IMR-90 (cell line): ENCODE measurements around the gene PDZD8. TPM values are rescaled to one million over a fixed set of nuclear protein-coding genes. Genes with fewer than 3 reads are reported as not detected.

Experiments
- ATAC-seq: fragments of 200-7000 bp; cut with Tn5 transposase; 2 replicates; pipeline ENCODE4 v1.9.1; 2020; ENCODE audit warnings: low read depth, mild to moderate bottlenecking, moderate library complexity
- BruUV-seq: library from RNA; stranded (reverse); fragments of 400-500 nt; replicated peaks from 2 replicates; lab custom pipeline; 2021; lab: Mats Ljungman, UMichigan
- CTCF ChIA-PET: fragments of 300-600 bp; formaldehyde crosslinking; extraction: SDS; loops from one replicate; lab custom pipeline; 2021; ENCODE audit warnings: antibody characterized with exemption; lab: Yijun Ruan, JAX
- POLR2A ChIA-PET: fragments of 300-600 bp; sonication (Branson Sonifier 250); formaldehyde crosslinking; loops from one replicate; lab custom pipeline; 2022; ENCODE audit warnings: antibody characterized with exemption; ENCODE audit not compliant: unreplicated experiment; lab: Charles Lee
- DNase-seq: peaks from one replicate; pipeline ENCODE4 v3.0.0; 2013
- H2AFZ ChIP-seq: replicated peaks from 2 replicates; pipeline ENCODE3; 2013; ENCODE audit warnings: low read length, mild to moderate bottlenecking; ENCODE audit not compliant: poor library complexity
- H2AK5ac ChIP-seq: 2 replicates; pipeline ENCODE4 v1.6.1; 2013; ENCODE audit warnings: low read depth, low read length, inconsistent platforms
- H2AK9ac ChIP-seq: replicated peaks from 2 replicates; pipeline ENCODE3; 2013; ENCODE audit warnings: mild to moderate bottlenecking, low read depth, low read length, moderate library complexity; ENCODE audit not compliant: poor library complexity
- H2BK120ac ChIP-seq: 2 replicates; pipeline ENCODE4 v1.6.1; 2013; ENCODE audit warnings: low read depth, low read length, inconsistent platforms
- H2BK15ac ChIP-seq: 3 replicates; pipeline ENCODE4 v1.6.1; 2013; ENCODE audit warnings: low read depth, low read length, inconsistent platforms
- H2BK20ac ChIP-seq: 2 replicates; pipeline ENCODE4 v1.6.1; 2013; ENCODE audit warnings: low read depth, mild to moderate bottlenecking, inconsistent platforms, low read length, moderate library complexity
- H2BK5ac ChIP-seq: 2 replicates; pipeline ENCODE4 v1.6.1; 2013; ENCODE audit warnings: mild to moderate bottlenecking, low read depth, low read length, inconsistent platforms; ENCODE audit not compliant: poor library complexity, severe bottlenecking
- H3K14ac ChIP-seq: replicated peaks from 2 replicates; pipeline ENCODE4 v1.6.1; 2013; ENCODE audit warnings: low read depth, low read length, inconsistent platforms
- H3K18ac ChIP-seq: 2 replicates; pipeline ENCODE4 v1.6.1; 2013; ENCODE audit warnings: low read depth, low read length, control low read depth
- H3K23ac ChIP-seq: 2 replicates; pipeline ENCODE4 v1.6.1; 2013; ENCODE audit warnings: low read depth, low read length, inconsistent platforms
- H3K27ac ChIP-seq: 2 replicates; pipeline ENCODE4 v1.5.1; 2013; ENCODE audit warnings: mild to moderate bottlenecking, control low read depth, low read length; ENCODE audit not compliant: insufficient read depth
- H3K27me3 ChIP-seq: 2 replicates; pipeline ENCODE4 v1.6.1; 2013; ENCODE audit warnings: low read length; ENCODE audit not compliant: control insufficient read depth, insufficient read depth
- H3K36me3 ChIP-seq: 2 replicates; pipeline ENCODE4 v1.6.1; 2013; ENCODE audit warnings: low read length, mixed read lengths; ENCODE audit not compliant: control insufficient read depth, insufficient read depth
- H3K4ac ChIP-seq: 2 replicates; pipeline ENCODE4 v1.6.1; 2013; ENCODE audit warnings: low read depth, low read length, inconsistent platforms
- H3K4me1 ChIP-seq: 2 replicates; pipeline ENCODE4 v1.6.1; 2013; ENCODE audit warnings: low read length, mixed read lengths; ENCODE audit not compliant: control insufficient read depth, insufficient read depth
- H3K4me2 ChIP-seq: 2 replicates; pipeline ENCODE4 v1.6.1; 2013; ENCODE audit warnings: low read depth, mild to moderate bottlenecking, control low read depth, low read length, moderate library complexity
- H3K4me3 ChIP-seq: 2 replicates; pipeline ENCODE4 v1.5.1; 2013; ENCODE audit warnings: low read depth, mild to moderate bottlenecking, control low read depth, low read length, moderate library complexity; ENCODE audit not compliant: insufficient read depth
- H3K56ac ChIP-seq: 2 replicates; pipeline ENCODE4 v1.6.1; 2013; ENCODE audit warnings: low read length, inconsistent platforms; ENCODE audit not compliant: insufficient read depth; ENCODE audit errors: extremely low read depth
- H3K79me1 ChIP-seq, 2 experiments: 2 replicates each; pipeline ENCODE4 v1.6.1; 2013; ENCODE audit warnings: low read length in 2 of 2, inconsistent platforms in 1 of 2, low read depth in 1 of 2
- H3K9ac ChIP-seq: 2 replicates; pipeline ENCODE4 v1.6.1; 2013; ENCODE audit warnings: low read depth, low read length, control low read depth
- H3K9me1 ChIP-seq: 2 replicates; pipeline ENCODE4 v1.6.1; 2013; ENCODE audit warnings: low read length, inconsistent platforms; ENCODE audit not compliant: insufficient read depth
- H3K9me3 ChIP-seq: 2 replicates; pipeline ENCODE4 v1.6.1; 2013; ENCODE audit warnings: low read length; ENCODE audit not compliant: control insufficient read depth, insufficient read depth
- H4K20me1 ChIP-seq: 2 replicates; pipeline ENCODE4 v1.6.1; 2013; ENCODE audit warnings: low read length, inconsistent platforms; ENCODE audit not compliant: insufficient read depth
- H4K5ac ChIP-seq: 2 replicates; pipeline ENCODE4 v1.6.1; 2013; ENCODE audit warnings: mild to moderate bottlenecking, low read depth, low read length, control low read depth
- H4K8ac ChIP-seq, 2 experiments: 2 replicates each; pipeline ENCODE4 v1.6.1; 2013; ENCODE audit warnings: low read depth in 2 of 2, low read length in 2 of 2, control low read depth in 1 of 2, inconsistent platforms in 1 of 2
- H4K91ac ChIP-seq: 2 replicates; pipeline ENCODE4 v1.6.1; 2013; ENCODE audit warnings: low read depth, low read length, inconsistent platforms; ENCODE audit not compliant: insufficient read depth
- ELK1 ChIP-seq: fragments of 150-350 bp; IDR thresholded peaks from 2 replicates; pipeline ENCODE4 v1.6.1; 2016; ENCODE audit warnings: low read depth, mild to moderate bottlenecking, low read length, moderate library complexity, borderline replicate concordance
- RFX5 ChIP-seq: IDR thresholded peaks from 2 replicates; pipeline ENCODE4 v1.8.0; 2012; ENCODE audit warnings: low read depth, mild to moderate bottlenecking, low read length, moderate library complexity
- WGBS, 2 experiments: methylation state at CpG; one replicate each; pipeline versions ENCODE4 v1.1.5 to v1.1.7; 2013; ENCODE audit warnings: missing lambda C conversion rate in 2 of 2; ENCODE audit not compliant: insufficient read length in 1 of 2; ENCODE audit errors: extremely low coverage in 2 of 2; 5-methylcytosine and 5-hydroxymethylcytosine counted together
- dilution Hi-C: fragments of 300-500 bp; cut with HindIII; formaldehyde crosslinking; loops from one replicate; pipeline ENCODE4 v1.14.3; 2018; ENCODE audit warnings: low sequenced_read_pairs; ENCODE audit not compliant: unreplicated experiment
- in situ Hi-C: fragments of 300-500 bp; cut with MboI; formaldehyde crosslinking; loops from 3 replicates; pipeline ENCODE4 v1.14.3; 2019; ENCODE audit warnings: low sequenced_read_pairs, inconsistent platforms, mixed read lengths
- intact Hi-C: fragments of 100-400 bp; cut with micrococcal nuclease; formaldehyde crosslinking; loops from 2 replicates; pipeline ENCODE4 v1.10.0; 2022
- polyA plus RNA-seq, 3 experiments: library from polyadenylated mRNA; depleted of rRNA; stranded (reverse); fragments of >200 nt; gene quantifications; 2 replicates each; pipeline ENCODE4 v1.2.3, GENCODE V29; 2012; ENCODE audit warnings: low replicate concordance in 1 of 3
- total RNA-seq: library from RNA; depleted of rRNA; stranded (reverse); fragments of >200 nt; gene quantifications from 2 replicates; pipeline ENCODE4 v1.2.3, GENCODE V29; 2012

The PDZD8 gene
- total and polyA plus RNA-seq, 2 of the 4 experiments (the other 2 are of a cell fraction), result 11.3 to 20.4 TPM

- H2AK5ac ChIP-seq, result no peak overlapping the region
- no peak overlapping the region for H3K18ac ChIP-seq
- H3K56ac ChIP-seq, result no peak overlapping the region
- H3K9me1 ChIP-seq, result no peaks in the 10 kb centered on the region
- no peaks in the 10 kb centered on the region for H3K27me3 ChIP-seq
- DNase-seq (no peak), ATAC-seq (no peak)
- no peak overlapping the region for H2BK120ac ChIP-seq
- no peak overlapping the region for H3K27ac ChIP-seq
- no peak overlapping the region for H4K5ac ChIP-seq
- H3K4ac ChIP-seq, result no peak overlapping the region
- no peaks in the 10 kb centered on the region for H3K4me1 ChIP-seq
- BruUV-seq, result no TSS peak
- H3K23ac ChIP-seq, result no peak overlapping the region
- H3K36me3 ChIP-seq, result no peaks in the 10 kb centered on the region
- H3K9ac ChIP-seq, result no peak overlapping the region
- no CpG with 5 or more reads among the region's 3 CpGs for WGBS, 2 experiments
- POLR2A ChIA-PET, result no interaction called here
- no peak overlapping the region for H3K4me2 ChIP-seq
- H3K4me3 ChIP-seq, result no peak overlapping the region
- H3K79me1 ChIP-seq, result no peaks in the 10 kb centered on the region
- no peaks in the 10 kb centered on the region for H4K20me1 ChIP-seq
- H2BK15ac ChIP-seq, result no peak overlapping the region
- no peak overlapping the region for H4K8ac ChIP-seq
- H2BK20ac ChIP-seq, result no peak overlapping the region
- no peak overlapping the region for H2AFZ ChIP-seq
- no peak overlapping the region for H4K91ac ChIP-seq
- CTCF ChIA-PET, result no interaction called here
- H3K14ac ChIP-seq, result no peak overlapping the region
- no peak overlapping the region for H2AK9ac ChIP-seq
- H2BK5ac ChIP-seq, result no peak overlapping the region
- intact Hi-C loops, result no loop called here
- no peak for TF ChIP-seq ELK1
- TF ChIP-seq RFX5, result no peak
- dilution Hi-C loops, result no loop called here
- H3K9me3 ChIP-seq, result no peaks in the 10 kb centered on the region
- in situ Hi-C loops, result no loop called here
These were observed 42.0 kb upstream of the PDZD8 start for GRCh38 chr10:117417196-117417595.
